Endometrium (tissue), 2 donors: Measurements from ENCODE around the gene ZCWPW1.
"Not testable (repeated sequence)": the region's sequence is repeated elsewhere in the genome, so short reads cannot be mapped to it uniquely, and the experiment has no call there.

ENCODE experiments used
- FAIRE-seq: peaks from 2 replicates; lab custom pipeline; 2012; peaks lifted over from hg19 to GRCh38; lab: Jason Lieb, UNC
- donor health status: control.
- donor health status: control.

ZCWPW1 gene

GRCh38 chr7:100400656-100401055, 27.8 kb downstream of the ZCWPW1 start:
- no peak for FAIRE-seq

DNA sequence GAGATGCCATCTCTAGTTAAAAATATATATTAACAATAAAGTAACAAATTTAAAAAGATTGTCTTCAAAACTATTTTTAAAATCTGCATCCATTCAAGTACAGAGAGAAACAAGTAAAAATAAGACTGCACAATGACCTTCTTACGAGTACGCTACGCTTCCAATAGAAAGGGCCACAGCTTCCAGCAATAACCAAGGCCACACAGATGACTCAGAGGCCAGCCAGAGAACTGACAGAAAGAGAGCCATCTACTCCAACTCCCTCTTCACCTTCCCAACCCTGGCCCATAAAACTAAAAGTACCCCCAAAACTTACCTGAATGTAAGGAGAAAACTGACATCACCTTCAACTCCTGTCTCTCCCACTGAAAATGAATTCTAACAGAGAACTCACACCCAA, 28.5 kb downstream of the ZCWPW1 start:
- FAIRE-seq: no peak

- no peak for FAIRE-seq
Measured at GRCh38 chr7:100398239-100398638, 30.3 kb downstream of the ZCWPW1 start.

DNA sequence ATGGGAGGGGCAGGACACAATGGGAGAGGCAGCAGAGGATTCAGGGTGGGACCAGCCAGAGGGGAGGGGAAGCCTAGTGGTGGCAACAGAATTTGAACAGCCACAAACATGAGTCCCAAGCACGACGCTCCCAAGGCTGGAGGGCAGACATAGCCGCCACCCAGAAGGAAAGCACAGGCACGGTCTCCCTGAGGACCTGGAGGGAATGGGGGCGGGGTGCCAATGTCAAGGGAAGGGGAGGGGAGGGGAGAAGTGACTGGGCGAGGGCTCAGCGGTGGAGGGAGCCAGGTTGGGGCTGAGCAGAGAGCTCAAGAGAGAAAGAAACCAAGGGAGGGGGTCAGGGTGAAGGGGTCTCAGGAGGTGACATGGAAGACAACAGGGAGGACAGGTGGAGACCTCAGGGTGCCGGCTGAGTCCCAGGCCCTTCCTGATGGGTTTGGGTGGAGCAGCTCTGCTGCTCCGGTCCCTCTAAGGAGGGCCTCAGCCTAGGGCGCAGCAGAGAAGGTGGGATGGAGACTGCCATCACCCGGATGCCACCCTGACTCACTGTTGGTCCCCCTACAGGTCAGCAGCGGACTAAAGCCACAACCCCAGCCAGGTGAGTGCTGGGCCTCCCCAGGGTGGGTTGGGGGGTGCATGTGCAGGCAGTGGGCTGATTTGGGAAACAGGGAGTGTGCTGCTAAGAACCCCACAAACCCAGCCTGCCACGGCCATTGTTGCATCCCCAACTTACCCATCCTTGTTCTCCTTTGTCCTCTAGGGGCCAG, 31.0 kb downstream of the ZCWPW1 start:
- FAIRE-seq: no peak

GRCh38 chr7:100396421-100396982, 32.0 kb downstream of the ZCWPW1 start:
- FAIRE-seq: no peak

GRCh38 chr7:100394077-100394476, 34.4 kb downstream of the ZCWPW1 start:
- FAIRE-seq: no peak

GRCh38 chr7:100393233-100393905, 35.1 kb downstream of the ZCWPW1 start:
- FAIRE-seq: no peak

DNA sequence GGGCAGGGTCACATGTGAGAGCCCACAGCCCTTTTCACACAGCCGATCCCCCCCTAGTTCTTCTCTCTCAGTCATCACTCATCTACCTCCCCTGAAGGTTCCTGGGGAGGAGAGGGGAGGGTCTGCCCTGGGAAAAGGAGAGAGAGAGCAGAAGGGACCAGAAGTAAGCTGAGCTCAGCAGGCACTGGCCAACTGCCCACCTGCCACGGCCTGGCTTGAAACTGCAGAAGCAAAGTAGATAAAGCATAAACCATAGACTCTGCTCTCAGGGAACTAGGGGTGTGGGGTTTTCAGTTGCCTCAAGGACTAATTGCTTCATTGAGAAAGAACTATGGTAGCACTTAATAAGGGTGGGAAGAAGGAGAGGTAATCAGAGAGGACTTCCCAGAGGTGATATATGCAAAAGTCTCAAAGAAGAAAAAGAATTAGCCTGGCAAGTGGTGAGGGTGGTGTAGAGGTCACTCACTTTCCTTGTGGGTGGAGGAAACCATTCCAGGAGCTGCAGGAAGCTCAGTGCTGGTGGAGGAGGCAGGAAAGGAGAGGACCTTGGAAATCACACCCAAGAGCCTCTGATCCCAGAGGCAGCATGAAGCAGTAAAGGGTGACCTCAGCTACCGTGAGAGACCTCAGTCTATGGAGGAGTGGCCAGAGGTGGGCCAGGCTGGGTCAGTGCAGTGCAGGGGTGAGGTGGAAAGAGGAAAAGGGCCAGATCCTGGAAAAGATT, 38.1 kb downstream of the ZCWPW1 start:
- FAIRE-seq: no peak

DNA sequence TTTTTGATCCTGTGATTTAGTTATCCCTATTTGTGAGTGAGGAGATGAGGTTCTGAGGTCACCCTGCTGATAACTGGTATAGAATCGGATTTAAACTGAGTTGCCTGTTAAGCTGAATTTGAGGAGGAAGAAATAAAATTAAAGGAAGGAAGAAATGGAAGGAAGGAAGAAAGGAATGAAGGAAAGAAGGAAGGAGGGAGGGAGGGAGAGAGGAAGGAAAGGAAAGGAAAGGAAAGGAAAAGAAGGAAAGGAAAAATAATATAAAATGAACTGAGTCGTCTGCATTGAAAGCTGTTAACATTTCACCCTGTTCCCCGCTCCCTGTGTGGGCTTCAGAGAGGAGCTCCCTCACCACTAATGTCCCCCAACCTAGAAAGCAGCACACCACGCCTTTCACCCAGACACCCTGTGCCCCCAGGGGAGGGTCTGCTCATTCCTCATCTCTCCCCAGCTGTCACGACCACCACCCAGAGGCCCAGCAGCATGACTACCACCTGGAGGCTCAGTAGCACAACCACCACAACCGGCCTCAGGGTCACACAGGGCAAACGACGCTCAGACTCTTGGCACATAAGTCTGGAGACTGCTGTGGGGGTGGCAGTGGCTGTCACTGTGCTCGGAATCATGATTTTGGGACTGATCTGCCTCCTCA, 38.9 kb downstream of the ZCWPW1 start:
- no peak for FAIRE-seq

DNA sequence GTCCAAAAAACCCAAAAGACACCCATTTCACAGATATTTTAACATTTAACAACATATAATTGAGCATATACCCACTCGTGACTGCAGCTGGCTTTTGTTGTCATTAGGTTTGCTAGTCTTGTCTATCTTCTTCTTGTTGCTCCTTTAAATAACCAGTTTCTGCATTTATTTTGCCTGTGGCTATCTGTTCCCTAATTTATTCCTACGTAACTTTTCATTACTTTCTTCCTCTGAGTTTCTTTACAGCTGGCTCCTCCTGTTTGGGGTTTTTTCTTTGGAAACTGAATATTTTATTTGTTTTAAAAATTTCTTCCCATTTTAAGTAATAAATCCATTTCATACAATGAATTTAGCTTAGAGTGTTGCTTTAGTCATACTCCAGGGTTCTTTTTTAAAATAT, 40.8 kb downstream of the ZCWPW1 start:
- no peak for FAIRE-seq

DNA sequence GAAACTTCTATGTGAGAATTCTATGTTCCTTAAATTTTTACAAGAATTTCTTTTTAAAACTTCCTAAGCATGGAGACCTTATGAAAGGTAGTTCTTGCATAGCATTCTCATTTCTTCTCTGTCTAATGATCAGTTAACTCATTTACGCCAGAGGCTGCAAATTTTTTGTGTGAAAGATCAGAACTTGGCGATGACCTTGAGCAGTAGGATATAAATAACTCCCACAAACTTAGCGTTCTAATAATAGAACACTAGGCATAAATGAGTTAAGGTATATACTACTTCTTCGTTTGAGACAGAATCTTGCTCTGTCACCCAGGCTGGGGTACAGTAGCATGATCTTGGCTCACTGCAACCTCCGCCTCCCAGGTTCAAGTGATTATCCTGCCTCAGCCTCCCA, 41.6 kb downstream of the ZCWPW1 start:
- FAIRE-seq: no peak

GRCh38 chr7:100384628-100385294, 43.7 kb downstream of the ZCWPW1 start:
- FAIRE-seq: no peak

DNA sequence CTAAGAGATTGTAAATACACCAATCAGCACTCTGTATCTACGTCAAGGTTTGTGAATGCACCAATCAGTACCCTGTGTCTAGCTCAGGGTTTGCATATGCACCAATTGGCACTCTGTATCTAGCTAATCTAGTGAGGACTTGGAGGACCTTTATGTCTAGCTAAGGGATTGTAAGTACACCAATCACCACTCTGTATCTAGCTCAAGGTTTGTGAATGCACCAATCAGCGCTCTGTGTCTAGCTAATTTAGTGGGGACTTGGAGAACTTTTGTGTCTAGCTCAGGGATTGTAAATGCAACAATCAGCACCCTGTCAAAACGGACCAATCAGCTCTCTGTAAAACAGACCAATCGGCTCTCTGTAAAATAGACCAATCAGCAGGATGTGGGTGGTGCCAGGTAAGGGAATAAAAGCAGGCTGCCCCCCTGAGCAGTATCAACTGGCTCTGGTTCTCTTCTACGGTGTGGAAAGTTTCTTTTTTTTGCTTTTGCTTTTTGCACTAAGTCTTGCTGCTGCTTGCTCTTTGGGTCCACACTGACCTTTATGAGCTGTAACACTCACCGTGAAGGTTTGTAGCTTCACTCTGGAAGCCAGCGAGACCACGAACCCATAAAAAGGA, 46.2 kb downstream of the ZCWPW1 start:
- not testable (repeated sequence) for FAIRE-seq

GRCh38 chr7:100381531-100382233, 46.8 kb downstream of the ZCWPW1 start:
- FAIRE-seq: not testable (repeated sequence)

- FAIRE-seq: no peak
Measured at GRCh38 chr7:100380196-100380595, 48.3 kb downstream of the ZCWPW1 start.

GRCh38 chr7:100378114-100378755, 50.3 kb downstream of the ZCWPW1 start:
- FAIRE-seq: peak; percentile 99

DNA sequence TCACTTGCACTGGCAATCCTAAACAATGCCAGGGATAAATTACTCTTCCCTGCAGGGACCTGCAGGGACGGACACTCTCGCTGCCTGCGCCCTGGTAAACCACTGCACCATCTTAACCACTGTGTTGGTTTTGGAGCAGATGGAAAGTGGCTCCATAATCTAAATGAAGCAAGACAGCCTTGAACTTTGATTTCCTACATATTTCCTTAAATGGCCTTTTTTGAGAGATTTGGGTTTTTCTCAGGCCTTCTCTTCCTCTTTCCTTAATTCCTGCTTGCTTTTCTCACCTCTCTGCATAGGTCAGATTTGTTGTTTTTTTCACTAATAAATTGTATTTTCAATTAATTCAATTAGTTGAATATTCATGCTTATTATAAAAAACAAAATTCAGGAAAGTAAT, 52.4 kb downstream of the ZCWPW1 start:
- FAIRE-seq: no peak

DNA sequence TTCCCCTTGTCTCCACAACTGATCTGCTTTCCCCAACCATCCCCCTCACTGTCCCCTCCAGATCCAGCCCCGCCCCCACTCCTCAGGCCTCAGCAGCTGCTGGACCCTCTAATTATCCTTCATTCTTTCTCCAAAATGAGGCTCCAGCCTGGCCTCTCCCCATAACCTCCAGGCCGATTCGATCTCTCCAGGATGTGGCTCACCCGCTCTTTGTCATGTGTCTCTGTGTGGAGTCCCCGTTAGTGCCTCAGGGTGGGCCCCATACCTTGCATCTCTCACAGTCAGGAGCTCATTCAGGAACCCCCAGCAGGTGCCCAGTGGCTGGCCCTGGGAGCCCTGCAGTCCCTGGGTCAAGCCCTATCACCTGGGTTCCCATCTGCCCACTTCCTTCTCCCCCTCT, 53.9 kb downstream of the ZCWPW1 start:
- FAIRE-seq: no peak

- not testable (repeated sequence) for FAIRE-seq
Measured at GRCh38 chr7:100373870-100374598, 54.5 kb downstream of the ZCWPW1 start.
